Keratinocyte (primary cell): ENCODE results near the gene SIPA1.
"Not testable (repeated sequence)": the region's sequence is repeated elsewhere in the genome, so short reads cannot be mapped to it uniquely, and the experiment has no call there.

ENCODE experiments used
- CTCF ChIP-seq, 3 experiments: IDR thresholded peaks in 1 of 3; conservative IDR thresholded peaks in 1 of 3; optimal IDR thresholded peaks in 1 of 3; 2 replicates in 2 of 3; 3 replicates in 1 of 3; pipeline versions ENCODE3 to v1.5.1; 2011; ENCODE audit warnings: low read length in 3 of 3, mild to moderate bottlenecking in 3 of 3, moderate library complexity in 2 of 3, control low read depth in 1 of 3, inconsistent platforms in 1 of 3; ENCODE audit not compliant: insufficient read depth in 2 of 3; ENCODE audit errors: extremely low read depth in 1 of 3
- EZH2 ChIP-seq: IDR thresholded peaks from one replicate; pipeline ENCODE4 v1.6.1; 2012; ENCODE audit warnings: inconsistent platforms, mild to moderate bottlenecking, low read length, moderate library complexity

GRCh38 chr11:65639228-65639597, 1.3 kb downstream of the SIPA1 start:
- not testable (repeated sequence) for TF ChIP-seq CTCF (optimal IDR thresholded peaks at IDR 0.05 in 1 of 3, IDR thresholded peaks at IDR 0.05 in 1 of 3, conservative IDR thresholded peaks at IDR 0.05 in 1 of 3; ENCODE audit: extremely low read depth in 1 of 3, insufficient read depth in 2 of 3, low read length in 3 of 3); EZH2
